Hypothalamus (tissue), 51 donors: Measurements from ENCODE around the gene WDR90.
A peak's percentile ranks its signal among the peaks of the same experiment; 100 is the strongest.

Source experiments
- DNase-seq, 51 donors: peaks; one replicate each; lab custom pipeline; 2025; lab: John Stamatoyannopoulos, UW

The WDR90 gene

DNA sequence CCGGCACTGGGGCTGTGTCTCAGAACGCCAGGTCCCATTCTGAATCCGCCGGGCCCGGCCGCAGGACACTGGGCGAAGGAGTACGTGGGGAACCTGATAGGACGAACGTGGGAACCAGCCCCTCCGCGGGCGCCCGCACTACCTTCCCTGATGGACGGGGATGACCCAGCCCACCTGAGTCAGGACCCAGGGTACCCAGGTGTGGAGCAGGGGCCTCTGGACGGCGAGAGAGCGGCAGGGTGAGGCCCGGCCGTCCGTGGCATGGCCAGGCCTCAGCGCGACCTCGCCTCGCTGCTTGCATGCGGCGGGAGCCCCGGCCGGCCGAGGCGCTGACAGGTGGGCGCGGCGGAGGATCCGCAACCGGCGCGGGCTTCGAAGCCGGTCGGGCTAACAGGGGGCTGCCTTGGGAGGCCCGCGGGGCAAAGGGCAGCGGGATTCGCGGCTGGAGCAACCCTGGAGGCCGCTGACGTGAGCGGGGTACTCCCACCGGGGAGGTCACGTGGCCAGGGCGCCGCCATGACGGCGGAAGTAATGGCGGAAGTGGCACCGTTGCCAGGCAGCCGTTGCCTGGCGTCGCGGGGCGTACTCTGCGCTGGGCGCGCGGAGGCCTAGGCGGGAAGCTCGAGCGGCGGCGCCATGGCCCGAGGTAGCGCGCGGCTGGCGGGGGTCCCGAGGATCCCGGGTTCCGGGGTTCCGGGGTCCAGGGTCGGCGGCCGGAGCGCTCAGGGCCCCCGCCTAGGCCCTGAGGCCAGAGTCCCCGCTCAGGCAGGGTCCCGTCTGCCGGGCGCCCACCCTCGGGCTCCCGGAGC, at the start of gene WDR90:
WDR90 (plus strand) TSS at position 585 of the 809 bp plus-strand sequence; CDS start at position 637, 52 bp downstream.
- DNase-seq, result peak; percentile 39 to 98 (median 89)

DNA sequence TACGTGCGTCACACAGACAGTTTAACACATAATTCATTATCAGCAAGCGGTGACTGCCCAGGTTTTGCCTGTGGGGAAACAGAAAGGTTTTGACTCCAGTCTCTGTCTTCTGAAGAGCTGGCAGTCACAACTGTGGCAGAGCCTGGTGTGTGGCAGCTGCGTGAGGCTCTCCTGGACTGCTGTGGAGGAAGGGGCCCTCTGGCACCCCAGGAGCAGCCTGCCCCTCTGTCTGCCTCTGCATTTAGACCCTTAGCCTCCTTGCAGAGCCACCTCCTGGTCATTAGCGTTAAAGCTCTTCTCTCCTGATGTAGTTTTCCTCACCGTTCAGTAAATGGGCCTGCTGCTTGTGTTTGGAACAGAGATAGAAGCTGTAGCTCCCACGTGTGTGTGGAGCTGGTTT, 48.4 kb upstream of the WDR90 start:
- DNase-seq, result no peak

DNA sequence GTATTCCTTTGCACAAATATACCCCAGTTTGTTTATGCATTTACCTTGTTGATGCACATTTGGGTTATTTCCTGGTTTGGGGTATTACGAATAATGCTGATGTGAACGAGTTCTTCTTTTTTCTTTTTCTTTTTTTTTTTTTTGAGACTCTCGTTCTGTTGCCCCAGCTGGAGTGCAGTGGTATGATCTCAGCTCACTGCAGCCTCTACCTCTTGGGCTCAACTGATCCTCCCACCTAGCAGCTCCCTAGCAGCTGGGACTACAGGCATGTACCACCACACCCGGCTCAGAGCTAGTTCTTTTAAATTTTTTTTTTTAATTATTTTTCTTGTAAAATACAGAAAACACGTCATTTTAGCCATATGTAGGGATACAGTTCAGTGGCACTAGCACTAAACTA, 45.2 kb upstream of the WDR90 start:
- DNase-seq, result no peak

DNA sequence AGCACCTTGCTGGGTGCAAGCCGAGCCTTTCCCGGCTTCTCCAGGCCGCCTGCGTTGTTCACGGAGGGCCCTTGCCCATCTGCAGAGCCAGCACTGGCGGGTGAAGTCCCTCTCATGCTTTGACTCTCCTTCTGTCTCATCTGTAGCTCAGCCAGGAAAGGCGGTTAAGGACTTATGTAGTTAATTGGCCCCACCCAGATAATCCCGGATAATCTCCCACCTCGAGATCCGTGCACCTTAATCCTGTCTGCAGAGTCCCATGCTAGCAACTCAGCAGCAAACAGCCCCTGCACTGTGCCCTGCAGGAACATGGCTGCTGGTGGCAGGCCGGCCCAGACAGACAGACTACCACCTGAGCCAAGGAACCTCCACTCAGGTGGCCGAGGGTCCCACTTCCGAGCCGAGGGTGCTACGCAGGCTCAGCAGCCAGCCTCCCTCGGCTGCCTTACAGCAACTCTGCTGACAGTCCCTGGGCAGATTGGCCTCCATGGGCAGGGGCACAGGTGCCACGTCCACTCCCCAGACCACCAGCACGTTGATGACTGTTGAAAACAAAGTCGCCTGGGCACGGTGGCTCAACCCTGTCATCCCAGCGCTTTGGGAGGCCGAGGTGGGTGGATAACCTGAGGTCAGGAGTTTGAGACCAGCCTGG, 42.4 kb upstream of the WDR90 start:
- DNase-seq, result no peak

DNA sequence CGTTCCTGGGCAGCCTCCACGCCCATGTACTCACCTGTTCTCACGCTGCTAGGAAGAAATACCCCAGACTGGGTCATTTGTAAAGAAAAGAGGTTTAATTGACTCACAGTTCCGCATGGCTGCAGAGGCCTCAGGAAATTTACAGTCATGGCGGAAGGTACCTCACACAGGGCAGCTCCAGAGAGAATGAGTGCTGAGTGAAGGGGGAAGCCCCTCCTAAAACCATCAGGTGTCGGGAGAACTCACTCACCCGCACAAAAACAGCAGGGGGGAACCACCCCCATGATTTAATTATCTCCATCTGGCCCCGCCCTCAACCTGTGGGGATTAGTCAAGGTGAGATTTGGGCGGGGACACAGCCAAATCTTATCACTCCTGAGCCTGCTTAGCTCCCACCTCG, 41.1 kb upstream of the WDR90 start:
- no peak for DNase-seq

DNA sequence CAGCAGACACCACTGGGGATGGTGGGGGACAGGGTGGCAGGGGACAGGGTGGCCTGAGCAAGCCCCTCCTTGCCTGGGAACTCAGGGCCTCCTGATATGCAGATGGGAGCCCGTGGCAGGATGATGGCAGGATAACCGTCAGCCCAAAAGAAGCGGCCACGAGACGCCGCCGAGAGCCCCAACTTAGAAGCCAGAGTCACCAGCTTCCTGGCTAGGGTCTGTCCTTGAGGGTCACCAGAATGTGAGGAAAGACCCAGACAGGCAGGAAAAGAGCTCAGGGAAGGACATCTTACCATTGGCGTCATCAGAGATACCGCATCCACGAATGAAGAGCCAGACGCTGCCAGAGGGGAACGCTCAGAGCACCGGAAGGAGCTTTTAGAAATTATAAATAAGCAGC, 39.8 kb upstream of the WDR90 start:
- DNase-seq, result no peak

DNA sequence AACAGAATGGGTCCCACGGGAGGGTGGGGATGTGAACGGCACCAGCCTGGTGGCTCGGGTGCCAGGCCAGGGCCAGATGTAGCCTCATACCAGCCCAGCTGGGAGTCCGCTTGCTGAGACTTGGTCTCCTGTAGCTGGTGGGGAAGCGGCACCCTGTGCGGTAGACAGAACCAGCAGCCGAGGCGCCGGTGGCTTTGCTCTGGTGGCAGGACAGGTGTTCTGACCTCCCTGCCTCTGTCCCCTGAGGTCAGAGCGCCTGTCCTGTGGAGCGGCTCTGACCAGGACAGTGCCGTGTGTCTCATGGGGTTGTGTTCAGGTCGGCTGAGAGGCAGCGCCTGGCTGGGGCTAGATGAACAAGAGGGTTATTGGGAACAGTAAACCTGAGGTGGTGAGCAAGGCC, 39.2 kb upstream of the WDR90 start:
- DNase-seq, result no peak

DNA sequence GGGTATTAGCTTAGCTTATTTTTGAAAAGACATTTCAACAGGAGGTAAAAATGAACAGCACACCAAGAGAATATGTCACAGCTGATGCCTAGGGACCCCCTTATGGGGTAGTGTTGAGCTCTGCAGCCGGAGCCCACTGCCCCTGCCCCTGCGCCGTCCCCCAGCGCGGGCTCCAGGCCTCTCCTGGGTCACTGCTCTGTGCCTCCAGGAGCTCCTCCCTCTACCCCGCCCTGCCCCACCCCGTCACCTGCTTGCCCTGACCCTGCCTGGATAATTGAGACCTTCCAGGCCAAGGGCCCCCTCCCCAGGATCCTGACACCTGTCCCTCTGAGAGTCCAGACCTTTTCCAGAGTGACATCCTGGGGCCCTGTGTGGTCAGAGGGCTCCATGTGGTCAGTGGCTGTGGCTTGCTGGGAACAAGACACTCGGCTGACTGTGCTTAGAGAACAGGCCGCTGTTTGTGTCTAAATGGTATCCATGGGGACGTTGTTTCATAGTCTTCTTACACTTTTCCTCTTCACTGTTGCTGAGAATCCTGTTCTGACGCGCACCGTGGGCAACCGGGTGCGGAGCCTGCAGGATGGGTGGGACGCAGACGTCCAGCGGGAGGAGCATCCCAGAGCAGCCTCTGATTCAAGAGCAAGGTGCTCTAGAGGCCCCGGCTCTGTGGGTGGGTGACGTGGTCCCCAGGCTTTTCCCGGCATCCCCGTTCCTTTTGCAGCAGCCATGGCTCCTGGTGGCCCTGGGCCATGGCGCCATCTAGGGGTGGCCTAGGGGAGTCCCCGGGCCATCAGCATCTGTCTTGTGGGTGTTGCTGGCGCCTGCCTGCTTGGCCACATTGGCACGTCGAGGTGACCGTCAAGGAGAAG, 38.4 kb upstream of the WDR90 start:
- peak in 38 of 51 donors; percentile 10 to 79 (median 54) for DNase-seq

DNA sequence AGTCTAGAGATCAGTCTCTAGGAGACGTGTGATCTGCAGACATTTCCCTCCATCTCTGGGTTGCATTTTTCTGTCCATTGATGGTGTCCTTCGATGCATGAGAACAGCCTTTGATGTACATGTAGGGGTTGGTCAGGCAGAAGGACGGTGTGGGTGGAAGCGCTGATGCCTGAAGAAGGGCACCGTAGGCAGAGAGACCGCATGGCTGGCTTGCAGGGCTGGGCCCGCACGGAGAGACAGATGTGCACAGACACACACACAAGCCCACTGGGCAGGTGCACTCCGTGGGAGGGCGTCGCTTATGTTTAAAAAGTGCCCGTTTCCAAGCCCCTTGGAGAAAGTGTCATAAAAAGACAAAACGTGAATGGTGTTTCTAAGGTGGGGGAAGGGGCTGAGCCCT, 34.0 kb upstream of the WDR90 start:
- DNase-seq, result no peak

DNA sequence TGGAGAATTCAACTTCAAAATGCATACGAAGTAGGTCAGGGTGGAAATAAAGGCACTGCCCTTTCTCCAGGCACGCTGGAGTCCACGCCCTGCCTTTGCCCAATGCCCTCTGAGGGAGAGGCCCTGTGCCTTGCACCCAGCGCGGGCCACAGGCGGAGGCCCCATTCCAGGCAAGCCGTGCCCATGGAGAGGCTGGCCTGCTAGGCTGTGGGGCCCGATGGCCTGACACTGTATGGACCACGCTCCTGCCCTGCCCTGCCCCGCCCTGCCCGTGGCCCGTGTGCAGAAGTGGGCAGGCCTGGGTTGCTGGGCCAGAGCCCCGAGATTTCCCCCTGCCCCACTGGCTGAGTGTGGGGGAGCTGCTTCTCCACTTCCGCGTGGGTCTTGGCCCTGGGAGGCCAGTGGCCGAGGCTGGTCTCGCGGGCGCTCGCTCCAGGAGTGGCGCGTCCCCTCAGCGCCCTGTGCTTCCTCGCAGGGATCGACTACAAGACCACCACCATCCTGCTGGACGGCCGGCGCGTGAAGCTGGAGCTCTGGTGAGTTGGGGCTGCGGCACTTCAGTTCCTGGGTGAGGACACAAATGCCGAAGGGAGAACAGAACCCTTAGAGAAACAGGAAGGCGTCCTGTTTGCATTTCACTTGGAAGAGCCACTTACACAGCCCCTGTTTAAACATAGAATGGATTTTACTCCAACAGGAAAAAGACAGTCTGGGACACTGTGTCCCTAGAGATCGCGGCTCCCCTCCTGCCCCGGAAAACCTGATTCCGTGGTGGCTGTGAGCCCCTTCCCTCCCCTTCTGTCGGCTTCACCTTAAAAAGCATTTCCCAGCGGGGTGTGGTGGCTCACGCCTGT, 32.2 kb upstream of the WDR90 start:
- DNase-seq, result no peak

DNA sequence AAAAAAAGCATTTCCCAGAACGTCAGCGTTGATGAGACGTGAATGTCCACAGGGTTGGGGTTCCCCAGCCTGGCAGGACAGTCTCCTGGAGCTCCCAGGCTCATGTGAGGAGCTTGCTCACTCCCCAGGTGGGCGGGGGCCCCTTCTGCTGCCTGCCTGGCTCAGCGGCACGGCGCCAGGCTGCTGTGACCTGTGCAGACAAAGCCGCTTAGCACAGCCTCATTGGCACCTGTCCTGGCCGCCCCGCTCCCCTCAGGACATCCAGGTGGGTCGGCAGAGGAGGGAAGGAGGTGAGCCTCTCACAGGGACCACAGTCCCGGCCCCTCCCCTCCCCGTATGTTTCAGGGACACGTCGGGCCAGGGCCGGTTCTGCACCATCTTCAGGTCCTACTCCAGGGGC, 31.3 kb upstream of the WDR90 start:
- no peak for DNase-seq

DNA sequence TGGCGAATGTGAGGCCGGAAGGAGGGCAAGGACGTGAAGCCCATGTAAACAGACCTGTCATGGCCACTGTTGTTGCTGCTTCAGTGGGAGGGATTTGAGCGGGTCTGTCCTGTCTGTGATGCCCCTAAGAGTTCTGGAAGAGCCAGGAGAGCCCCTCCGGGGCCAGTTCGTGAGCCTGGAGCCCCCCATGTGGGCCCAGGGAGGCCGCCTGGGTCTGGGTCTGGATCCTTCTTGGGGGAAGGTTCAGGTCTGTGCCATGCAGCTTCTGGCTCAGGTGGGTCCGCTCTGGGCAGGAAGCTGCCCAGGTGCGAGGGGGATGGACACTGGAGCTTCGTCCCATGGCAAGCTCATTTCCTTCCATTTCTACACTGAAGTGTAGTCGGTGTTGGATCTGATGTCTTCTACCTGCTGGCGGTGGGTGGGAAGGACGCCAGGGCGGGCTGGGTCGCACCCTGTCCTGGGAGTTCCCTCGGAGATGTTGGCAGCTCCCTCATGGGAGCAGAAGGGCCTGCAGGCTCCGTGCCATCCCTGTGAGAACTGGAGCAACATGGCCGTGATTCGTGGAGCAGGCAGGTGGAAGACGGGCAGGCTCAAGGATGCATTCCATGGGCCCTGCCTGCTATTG, 29.6 kb upstream of the WDR90 start:
- DNase-seq, result no peak

DNA sequence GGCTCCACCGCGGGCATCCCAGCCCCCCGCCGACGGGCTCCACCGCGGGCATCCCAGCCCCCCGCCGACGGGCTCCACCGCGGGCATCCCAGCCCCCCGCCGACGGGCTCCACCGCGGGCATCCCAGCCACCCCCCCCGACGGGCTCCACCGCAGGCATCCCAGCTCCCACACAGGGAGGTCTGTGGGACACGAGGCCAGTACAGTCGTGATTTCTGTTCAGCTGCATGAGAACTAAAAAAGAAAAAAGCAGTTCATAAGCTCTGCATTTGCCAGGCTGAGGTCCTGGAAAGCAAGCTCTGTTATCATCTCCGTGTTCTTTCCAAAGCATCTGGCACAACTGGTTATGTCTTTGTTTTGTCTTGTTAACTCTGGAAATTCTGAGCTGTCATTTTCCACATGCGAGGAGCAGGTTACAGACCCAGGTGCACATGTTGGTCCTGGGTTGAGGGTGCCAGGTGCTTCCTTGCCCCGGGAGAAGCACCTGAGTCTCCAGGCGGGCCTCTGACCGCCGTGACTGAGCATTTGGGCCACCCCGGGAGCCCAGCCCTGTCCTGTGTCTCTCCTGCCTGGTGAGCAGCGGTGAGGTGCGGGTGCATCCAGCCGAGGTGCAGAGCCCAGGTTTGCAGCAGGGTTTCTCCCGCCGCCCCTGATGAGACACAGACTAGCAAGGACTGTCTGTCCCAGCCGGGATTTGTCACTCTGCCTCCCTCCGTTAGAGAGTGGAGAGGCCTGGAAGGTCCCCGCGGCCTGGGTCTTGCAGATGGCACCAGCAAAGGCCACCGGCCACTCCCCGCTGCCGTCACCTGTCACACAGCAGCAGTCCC, 28.3 kb upstream of the WDR90 start:
- no peak for DNase-seq

DNA sequence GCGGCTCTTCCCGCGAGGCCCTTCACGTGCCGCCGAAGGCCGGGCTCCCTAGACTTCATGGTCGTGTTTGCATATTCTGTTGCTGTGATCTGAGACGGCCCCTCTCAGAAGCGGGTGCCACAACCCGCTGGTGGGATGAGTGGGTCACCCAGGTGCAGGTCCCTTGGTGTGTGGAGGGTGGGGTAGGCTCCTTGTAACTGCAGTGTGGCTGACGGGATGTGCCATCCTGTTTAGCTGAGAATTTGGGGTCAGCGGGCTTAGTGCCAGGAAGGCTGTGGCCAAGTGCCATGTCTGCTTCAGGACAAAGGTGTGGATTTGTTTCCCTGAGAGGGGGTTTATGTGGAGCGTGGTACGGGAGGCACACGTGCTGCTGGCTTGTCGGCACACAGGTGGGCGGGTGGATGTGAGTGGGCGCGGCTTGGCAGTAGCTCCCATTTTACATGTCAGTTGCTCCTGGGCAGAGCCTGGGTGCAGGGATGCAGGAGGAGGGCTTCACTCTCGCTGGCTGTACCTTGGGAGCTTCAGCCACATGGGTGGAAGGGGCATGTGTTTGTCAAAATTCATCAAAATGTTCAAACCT, 27.5 kb upstream of the WDR90 start:
- peak in 1 of 51 donors; percentile 54 for DNase-seq

DNA sequence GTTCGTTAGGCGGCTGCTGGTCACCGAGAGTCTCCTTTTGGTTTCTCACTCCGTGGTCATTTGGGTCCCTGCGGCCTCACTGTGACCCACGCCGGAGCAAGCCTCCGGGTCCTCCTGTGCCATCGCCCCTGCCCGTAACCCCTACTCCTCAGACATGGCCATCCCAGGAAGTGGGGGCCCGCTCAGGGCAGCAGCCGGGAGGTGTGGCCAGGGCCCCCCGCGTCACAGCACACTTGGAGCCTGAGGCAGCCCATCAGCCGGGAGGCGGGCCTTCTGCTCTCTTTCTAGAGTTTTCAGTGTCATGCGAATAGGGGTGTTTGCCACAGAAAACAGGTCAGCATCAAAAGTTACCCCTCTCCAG, 26.3 kb upstream of the WDR90 start:
- no peak for DNase-seq

DNA sequence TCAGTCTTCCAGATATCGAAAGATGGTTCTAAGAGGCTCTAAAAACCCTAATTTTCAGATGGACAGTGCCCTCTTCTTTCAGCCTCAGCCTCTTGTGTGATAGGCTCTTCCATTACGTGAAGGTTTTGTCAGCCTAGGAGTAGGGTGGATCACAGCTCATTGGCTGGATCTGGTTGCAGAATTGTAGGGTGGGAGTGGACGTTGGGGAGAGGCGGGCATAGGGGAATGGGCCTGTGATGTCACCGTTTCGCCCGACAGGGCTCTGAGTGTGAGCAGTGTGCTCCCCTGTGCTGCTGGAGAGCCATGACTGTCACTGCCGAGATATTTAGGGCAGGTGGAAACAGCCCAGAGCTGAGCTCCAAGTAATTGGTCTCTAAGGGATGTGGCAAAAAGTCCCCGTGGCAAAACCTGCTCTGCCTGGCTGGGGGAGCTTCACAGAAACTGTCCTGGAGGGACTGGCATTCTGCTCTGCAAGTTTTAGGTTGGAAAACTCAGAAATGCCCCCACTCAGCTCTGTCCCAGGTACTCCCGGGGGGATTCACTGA, 24.6 kb upstream of the WDR90 start:
- DNase-seq, result peak in 2 of 51 donors; percentile 23 to 49

DNA sequence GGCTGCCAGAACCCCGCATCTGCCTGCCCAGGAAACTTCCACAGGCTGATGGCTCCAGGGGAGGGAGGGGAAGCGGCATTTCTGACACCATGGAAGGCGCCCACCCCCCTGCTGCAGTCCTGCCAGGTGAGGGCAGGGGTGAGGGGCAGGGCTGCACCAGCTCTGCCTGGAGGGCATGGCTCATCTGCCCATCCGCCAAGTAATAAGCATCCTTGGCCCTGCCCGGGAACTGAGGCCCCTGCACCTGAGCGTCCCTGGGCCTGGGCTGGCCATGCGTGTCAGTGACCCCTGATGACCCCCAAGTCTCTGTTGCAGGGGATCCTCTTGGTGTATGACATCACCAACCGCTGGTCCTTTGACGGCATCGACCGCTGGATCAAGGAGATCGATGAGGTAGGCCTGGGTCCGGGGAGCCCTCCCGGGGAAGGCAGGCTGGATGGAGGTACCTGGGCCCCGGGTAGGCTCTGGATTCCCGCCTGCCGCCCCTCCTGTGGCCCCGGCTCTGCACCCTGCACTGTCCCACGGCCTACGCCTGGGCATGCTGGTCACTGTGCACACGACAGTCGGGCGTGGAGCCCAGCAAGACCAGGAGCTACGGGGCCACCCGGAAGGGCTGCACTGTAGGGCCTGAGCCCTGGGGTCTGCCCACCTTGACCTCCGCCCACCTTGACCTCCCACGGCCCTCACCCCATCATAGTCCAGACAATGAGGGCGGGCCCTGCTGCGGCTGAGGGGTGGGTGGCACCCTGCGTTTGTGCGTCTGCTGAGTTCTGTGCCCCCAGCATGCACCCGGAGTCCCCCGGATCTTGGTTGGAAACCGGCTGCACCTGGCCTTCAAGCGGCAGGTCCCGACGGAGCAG, 23.8 kb upstream of the WDR90 start:
- no peak for DNase-seq
